Kidney (tissue), 14 donors: ENCODE data around the gene HEPHL1. TPM values are rescaled to one million over a fixed set of nuclear protein-coding genes. Genes with fewer than 3 reads are reported as not detected.

Experiments
- DNase-seq, 5 donors: peaks; one replicate each; pipeline ENCODE4 v3.0.0-alpha.2; 2013 to 2020
- FAIRE-seq: peaks from 2 replicates; lab custom pipeline; 2012; peaks lifted over from hg19 to GRCh38; lab: Jason Lieb, UNC
- H3K27ac ChIP-seq, 2 donors: one replicate each; pipeline ENCODE4 v1.7.0; 2013; ENCODE audit warnings: low read depth in 2 of 2, low read length in 2 of 2, inconsistent platforms in 1 of 2
- H3K27me3 ChIP-seq: one replicate; pipeline ENCODE4 v1.7.1; 2013; ENCODE audit warnings: low read length, inconsistent platforms; ENCODE audit not compliant: control insufficient read depth, insufficient read depth
- H3K36me3 ChIP-seq, 3 donors: one replicate each; pipeline versions ENCODE4 v1.7.0 to v1.7.1; 2013; ENCODE audit warnings: low read length in 3 of 3, control low read depth in 1 of 3, inconsistent platforms in 1 of 3; ENCODE audit not compliant: insufficient read depth in 3 of 3, control insufficient read depth in 2 of 3
- H3K4me1 ChIP-seq, 3 donors: one replicate each; pipeline versions ENCODE4 v1.7.0 to v1.7.1; 2013; ENCODE audit warnings: low read length in 3 of 3, inconsistent platforms in 1 of 3, low read depth in 1 of 3; ENCODE audit not compliant: control insufficient read depth in 2 of 3, insufficient read depth in 2 of 3
- H3K4me3 ChIP-seq, 3 donors: one replicate each; pipeline versions ENCODE4 v1.7.0 to v1.8.1; 2013; ENCODE audit warnings: low read length in 3 of 3, control low read depth in 1 of 3, inconsistent platforms in 1 of 3
- H3K9ac ChIP-seq, 3 donors: one replicate each; pipeline versions ENCODE4 v1.7.0 to v1.7.1; 2013; ENCODE audit warnings: low read length in 3 of 3, control low read depth in 1 of 3, inconsistent platforms in 1 of 3
- H3K9me3 ChIP-seq, 3 donors: one replicate each; pipeline versions ENCODE4 v1.7.0 to v1.7.1; 2013; ENCODE audit warnings: low read length in 3 of 3, control low read depth in 1 of 3, inconsistent platforms in 1 of 3; ENCODE audit not compliant: control insufficient read depth in 2 of 3, insufficient read depth in 1 of 3
- CTCF ChIP-seq: IDR thresholded peaks from 3 replicates; pipeline ENCODE4 v1.5.1; 2012; ENCODE audit warnings: mild to moderate bottlenecking, moderate library complexity, borderline replicate concordance; ENCODE audit not compliant: insufficient read depth; ENCODE audit errors: extremely low read depth
- intact Hi-C: fragments of 100-400 bp; cut with DNase I; formaldehyde crosslinking; loops from one replicate; pipeline ENCODE4 v1.11.1; 2022
- polyA plus RNA-seq: library from polyadenylated mRNA; stranded (reverse); fragments of 350-450 nt; fragmentation: Illumina TruSeq; extraction: RNeasy Lipid Tissue Mini Kit (QIAGEN cat#74804); gene quantifications from one replicate; pipeline ENCODE4 v1.2.3, GENCODE V29; 2014; ENCODE audit warnings: low read depth, low replicate concordance; ENCODE audit not compliant: insufficient read depth
- total RNA-seq: library from RNA; stranded (reverse); fragmentation: NEBNext Ultra II Directional; extraction: Animal tissue kit (Norgen Biotek cat#: 25700); gene quantifications from one replicate; pipeline ENCODE4 v1.2.1, GENCODE V29; 2021
- donor health status: control.
- donor health status: control.
- donor health status: control.
- donor health status: control.
- donor health status: control.
- donor health status: DM: yes; HTN: yes; CAD: no.
- donor health status: Normal renal cell carcinoma (clear cell type).

The HEPHL1 gene
- total and polyA plus RNA-seq, 2 donors from 2014 or later = not detected

GRCh38 chr11:94144664-94145063 lies 123.5 kb downstream of the HEPHL1 start:
- FAIRE-seq = no peak
- Histone ChIP-seq H3K36me3 (no peaks in the 10 kb centered on the region), H3K4me1 (peaks cover 0 to 6% (median 3%) of the 10 kb centered on the region in 3 donors), H3K9me3 (no peaks in the 10 kb centered on the region), H3K4me3 (no peak overlapping the region), H3K27me3 (no peaks in the 10 kb centered on the region), H3K9ac (no peak overlapping the region), H3K27ac (no peak overlapping the region)
- no peak for DNase-seq
- intact Hi-C loops = no loop called here
- TF ChIP-seq CTCF = no peak

- peaks cover 0 to 8% (median 3%) of the 10 kb centered on the region in 3 donors for H3K4me1 ChIP-seq
- H3K9ac ChIP-seq = no peak overlapping the region
- no peak overlapping the region for H3K4me3 ChIP-seq
- intact Hi-C loops = no loop called here
- H3K9me3 ChIP-seq = no peaks in the 10 kb centered on the region
- TF ChIP-seq CTCF = no peak
- H3K27me3 ChIP-seq = no peaks in the 10 kb centered on the region
- no peak overlapping the region for H3K27ac ChIP-seq
- DNase-seq (no peak), FAIRE-seq (no peak)
- H3K36me3 ChIP-seq = no peaks in the 10 kb centered on the region
These were observed 124.3 kb downstream of the HEPHL1 start for GRCh38 chr11:94145431-94145830.

GRCh38 chr11:94145916-94146315 lies 124.8 kb downstream of the HEPHL1 start:
- FAIRE-seq = no peak
- H3K9me3 ChIP-seq = no peaks in the 10 kb centered on the region
- DNase-seq = no peak
- intact Hi-C loops = no loop called here
- no peak for TF ChIP-seq CTCF
- H3K9ac ChIP-seq = no peak overlapping the region
- H3K36me3 ChIP-seq = no peaks in the 10 kb centered on the region
- H3K27me3 ChIP-seq = no peaks in the 10 kb centered on the region
- H3K27ac ChIP-seq = no peak overlapping the region
- H3K4me1 ChIP-seq = peaks cover 0 to 11% (median 3%) of the 10 kb centered on the region in 3 donors
- no peak overlapping the region for H3K4me3 ChIP-seq

- Histone ChIP-seq H3K27me3 (no peaks in the 10 kb centered on the region), H3K4me1 (peaks cover 0 to 12% (median under 1%) of the 10 kb centered on the region in 3 donors), H3K27ac (no peak overlapping the region), H3K36me3 (no peaks in the 10 kb centered on the region), H3K4me3 (no peak overlapping the region), H3K9me3 (no peaks in the 10 kb centered on the region), H3K9ac (no peak overlapping the region)
- intact Hi-C loops = no loop called here
- FAIRE-seq (no peak), DNase-seq (no peak)
- TF ChIP-seq CTCF = no peak
These were observed 126.3 kb downstream of the HEPHL1 start for GRCh38 chr11:94147433-94147845.
